SK-N-SH (cell line): ENCODE data around the gene OMP. TPM values are rescaled to one million over a fixed set of nuclear protein-coding genes. Genes with fewer than 3 reads are reported as not detected.

Experiments used
- CTCF ChIA-PET: fragments of 300-600, 350-600 bp; formaldehyde crosslinking; extraction: SDS; loops from one replicate; lab custom pipeline; 2021; lab: Yijun Ruan, JAX
- POLR2A ChIA-PET: fragments of 350-600 bp; sonication (Branson Sonifier 250); formaldehyde crosslinking; extraction: SDS; loops from one replicate; lab custom pipeline; 2020; ENCODE audit warnings: antibody characterized with exemption, inconsistent platforms; lab: Yijun Ruan, JAX
- DNase-seq: peaks from one replicate; pipeline ENCODE4 v3.0.0; 2012
- H2AFZ ChIP-seq: fragments of 200-600 bp; sonication (generic); 2 replicates; pipeline ENCODE4 v1.8.1; 2016; ENCODE audit warnings: antibody characterized with exemption, mild to moderate bottlenecking, low read depth
- H3F3A ChIP-seq: fragments of 200-600 bp; sonication (generic); replicated peaks from 2 replicates; pipeline ENCODE3; 2016; ENCODE audit warnings: antibody characterized with exemption, mild to moderate bottlenecking; ENCODE audit not compliant: insufficient read depth
- H3K27ac ChIP-seq, 2 experiments: fragments of 200-500 bp in 1 of 2; fragments of 200-600 bp in 1 of 2; sonication (Bioruptor generic) in 1 of 2; sonication (generic), shearing (Covaris generic) in 1 of 2; 2 replicates each; pipeline versions ENCODE4 v1.5.1 to v1.6.1; 2014 to 2016; ENCODE audit warnings: low read depth in 2 of 2, inconsistent platforms in 1 of 2, low read length in 1 of 2, mild to moderate bottlenecking in 1 of 2, mixed read lengths in 1 of 2
- H3K27me3 ChIP-seq: fragments of 200-600 bp; sonication (generic), shearing (Covaris generic); 2 replicates; pipeline ENCODE4 v1.6.1; 2016; ENCODE audit warnings: mixed run types; ENCODE audit not compliant: insufficient read depth
- H3K36me3 ChIP-seq, 2 experiments: fragments of 200-500 bp in 1 of 2; fragments of 200-600 bp in 1 of 2; sonication (Bioruptor generic) in 1 of 2; sonication (generic) in 1 of 2; replicated peaks in 1 of 2; 2 replicates each; pipeline versions ENCODE3 to v1.5.1; 2014 to 2016; ENCODE audit warnings: low read length in 1 of 2, mild to moderate bottlenecking in 1 of 2; ENCODE audit not compliant: insufficient read depth in 2 of 2, control insufficient read depth in 1 of 2
- H3K4me1 ChIP-seq, 2 experiments: fragments of 200-500 bp in 1 of 2; fragments of 200-600 bp in 1 of 2; sonication (Bioruptor generic) in 1 of 2; sonication (generic), shearing (Covaris generic) in 1 of 2; 2 replicates each; pipeline versions ENCODE4 v1.5.1 to v1.6.1; 2014 to 2016; ENCODE audit warnings: low read depth in 1 of 2, low read length in 1 of 2, mixed run types in 1 of 2; ENCODE audit not compliant: insufficient read depth in 2 of 2, control insufficient read depth in 1 of 2
- H3K4me2 ChIP-seq: fragments of 200-600 bp; sonication (generic), shearing (Covaris generic); 2 replicates; pipeline ENCODE4 v1.6.1; 2017; ENCODE audit warnings: mixed run types
- H3K4me3 ChIP-seq, 2 experiments: fragments of 200-500 bp in 1 of 2; fragments of 200-600 bp in 1 of 2; sonication (Bioruptor generic) in 1 of 2; sonication (generic), shearing (Covaris generic) in 1 of 2; 2 replicates each; pipeline versions ENCODE4 v1.5.1 to v1.8.1; 2014 to 2016; ENCODE audit warnings: low read depth in 2 of 2, inconsistent platforms in 1 of 2, low read length in 1 of 2, mild to moderate bottlenecking in 1 of 2, mixed read lengths in 1 of 2, moderate library complexity in 1 of 2
- H3K79me2 ChIP-seq: fragments of 200-600 bp; sonication (generic); 2 replicates; pipeline ENCODE4 v1.8.1; 2017; ENCODE audit warnings: mild to moderate bottlenecking; ENCODE audit not compliant: insufficient read depth
- H3K9ac ChIP-seq: fragments of 200-600 bp; sonication (generic); 2 replicates; pipeline ENCODE4 v1.6.1; 2017; ENCODE audit warnings: mixed run types
- H3K9me2 ChIP-seq: fragments of 200-600 bp; sonication (generic); 2 replicates; pipeline ENCODE4 v1.6.1; 2017; ENCODE audit warnings: mixed run types
- H3K9me3 ChIP-seq: fragments of 200-600 bp; sonication (generic); 2 replicates; pipeline ENCODE4 v1.6.1; 2017; ENCODE audit warnings: mixed run types, mild to moderate bottlenecking, moderate library complexity
- H4K20me1 ChIP-seq: fragments of 200-600 bp; sonication (generic); 2 replicates; pipeline ENCODE4 v1.6.1; 2017; ENCODE audit warnings: mild to moderate bottlenecking, mixed run types; ENCODE audit not compliant: insufficient read depth
- CHD2 ChIP-seq: fragments of 150-350 bp; IDR thresholded peaks from 2 replicates; pipeline ENCODE4 v1.6.1; 2018; ENCODE audit warnings: low read length; ENCODE audit not compliant: partially characterized antibody
- ELF1 ChIP-seq: IDR thresholded peaks from 2 replicates; pipeline ENCODE4 v1.4.0; 2012
- FOSL2 ChIP-seq: IDR thresholded peaks from 2 replicates; pipeline ENCODE4 v1.4.0; 2012; ENCODE audit warnings: low read depth, mild to moderate bottlenecking, moderate library complexity, borderline replicate concordance
- FOXM1 ChIP-seq: IDR thresholded peaks from 2 replicates; pipeline ENCODE4 v1.4.0; 2012; ENCODE audit warnings: low read depth, mild to moderate bottlenecking
- IRF3 ChIP-seq: fragments of 150-350 bp; IDR thresholded peaks from 2 replicates; pipeline ENCODE4 v1.6.1; 2016; ENCODE audit warnings: mild to moderate bottlenecking, low read depth, low read length
- MEF2A ChIP-seq: IDR thresholded peaks from 2 replicates; pipeline ENCODE4 v1.4.0; 2012; ENCODE audit warnings: low read depth, borderline replicate concordance
- NRF1 ChIP-seq: IDR thresholded peaks from 2 replicates; pipeline ENCODE4 v1.6.1; 2012; ENCODE audit warnings: low read depth, mild to moderate bottlenecking, low read length
- RCOR1 ChIP-seq: fragments of 150-350 bp; IDR thresholded peaks from 2 replicates; pipeline ENCODE4 v1.6.1; 2017; ENCODE audit warnings: antibody characterized with exemption, low read length
- REST ChIP-seq: IDR thresholded peaks from 2 replicates; pipeline ENCODE4 v1.6.1; 2012; ENCODE audit warnings: mild to moderate bottlenecking, low read depth, low read length, moderate library complexity
- RFX5 ChIP-seq: IDR thresholded peaks from 2 replicates; pipeline ENCODE4 v1.6.1; 2012; ENCODE audit warnings: mild to moderate bottlenecking, improper control_type of control experiment, low read length
- TCF12 ChIP-seq: IDR thresholded peaks from 2 replicates; pipeline ENCODE4 v1.4.0; 2012
- ZBTB33 ChIP-seq: IDR thresholded peaks from 2 replicates; pipeline ENCODE4 v1.4.0; 2012; ENCODE audit warnings: low read depth, borderline replicate concordance
- WGBS: methylation state at CpG from one replicate; pipeline ENCODE4 v1.1.6; 2017; ENCODE audit warnings: low lambda C conversion rate; 5-methylcytosine and 5-hydroxymethylcytosine counted together
- polyA plus RNA-seq, 3 experiments: library from polyadenylated mRNA; depleted of rRNA; stranded (reverse); fragments of >200 nt; gene quantifications; 2 replicates each; pipeline ENCODE4 v1.2.3, GENCODE V29; 2012

OMP gene
- polyA plus RNA-seq, 1 of the 3 experiments (the other 2 are of a cell fraction), result 0.20 TPM

GRCh38 chr11:77149716-77150392 is 47.2 kb downstream of the OMP start:
- Histone ChIP-seq H3K4me3 (no peak overlapping the region), H3K9me2 (no peaks in the 10 kb centered on the region), H3K27me3 (no peaks in the 10 kb centered on the region), H2AFZ (no peak overlapping the region), H3K36me3 (no peaks in the 10 kb centered on the region), H3K9me3 (no peaks in the 10 kb centered on the region), H3K4me1 (peaks cover 0 to 17% of the 10 kb centered on the region in 2 experiments; a peak in 1 of 4 replicates), H4K20me1 (no peaks in the 10 kb centered on the region), H3K27ac (no peak overlapping the region), H3F3A (no peaks in the 10 kb centered on the region)
- DNase-seq, result no peak
- POLR2A ChIA-PET, result no interaction called here
- CTCF ChIA-PET, result interaction anchor here (2.9 to 4.1 kb wide), 2 partner anchors 22 to 38 kb away, joined by 15 read pairs; partner anchors contain the start of gene MYO7A
- TF ChIP-seq IRF3 (no peak), CHD2 (no peak), REST (no peak), NRF1 (no peak)
- TF ChIP-seq, all 33 proteins: peak for 0
- H3K9ac ChIP-seq, result no peak overlapping the region
- H3K4me2 ChIP-seq, result no peak overlapping the region
- WGBS, result 77% methylated on average over 9 of the region's 12 CpGs
- H3K79me2 ChIP-seq, result no peaks in the 10 kb centered on the region

- no peaks in the 10 kb centered on the region for H3K79me2 ChIP-seq
- POLR2A ChIA-PET, result no interaction called here
- H3K27ac ChIP-seq, result no peak overlapping the region
- CTCF ChIA-PET, result interaction anchor here (0.6 to 4.1 kb wide), 3 partner anchors 23 to 38 kb away, joined by 3 to 15 read pairs (median 15); partner anchors contain the start of gene MYO7A
- H3F3A ChIP-seq, result no peaks in the 10 kb centered on the region
- H3K9me2 ChIP-seq, result no peaks in the 10 kb centered on the region
- H3K36me3 ChIP-seq, result no peaks in the 10 kb centered on the region
- H3K4me3 ChIP-seq, result no peak overlapping the region
- H2AFZ ChIP-seq, result no peak overlapping the region
- H4K20me1 ChIP-seq, result no peaks in the 10 kb centered on the region
- WGBS, result 86% methylated on average over 10 of the region's 10 CpGs
- H3K4me2 ChIP-seq, result no peak overlapping the region
- no peak for TF ChIP-seq ZBTB33
- no peak for TF ChIP-seq MEF2A
- no peak for TF ChIP-seq ELF1
- no peak for TF ChIP-seq FOXM1
- TF ChIP-seq FOSL2, result no peak
- TF ChIP-seq RFX5, result no peak
- no peak for TF ChIP-seq NRF1
- TF ChIP-seq RCOR1, result no peak
- no peak for TF ChIP-seq TCF12
- H3K9ac ChIP-seq, result no peak overlapping the region
- peaks cover 0 to 16% of the 10 kb centered on the region in 2 experiments; a peak in 1 of 4 replicates for H3K4me1 ChIP-seq
- DNase-seq, result no peak
- H3K27me3 ChIP-seq, result no peaks in the 10 kb centered on the region
- no peaks in the 10 kb centered on the region for H3K9me3 ChIP-seq
Measured at GRCh38 chr11:77150836-77151235, 48.2 kb downstream of the OMP start.
